K562 (cell line): ENCODE results near the gene HSPA1L. TPM values are rescaled to one million over a fixed set of nuclear protein-coding genes. Genes with fewer than 3 reads are reported as not detected.

Source experiments
- ATF6 ChIP-seq: sonication (generic); formaldehyde crosslinking; IDR thresholded peaks from 2 replicates; pipeline ENCODE4 v1.4.0; 2020; ENCODE audit warnings: mild to moderate bottlenecking, missing genetic modification reagents
- CC2D1A ChIP-seq: fragments of 450-650 bp; IDR thresholded peaks from 2 replicates; pipeline ENCODE4 v1.6.1; 2017; ENCODE audit warnings: mild to moderate bottlenecking
- CCNT2 ChIP-seq: IDR thresholded peaks from 2 replicates; pipeline ENCODE4 v1.6.1; 2011; ENCODE audit warnings: borderline replicate concordance, low read depth, mild to moderate bottlenecking, moderate library complexity, mixed read lengths, low read length; ENCODE audit not compliant: insufficient read length; ENCODE audit errors: extremely low read depth
- CXXC5 ChIP-seq: fragments of 250-450 bp; sonication (Bioruptor Pico); IDR thresholded peaks from 2 replicates; pipeline ENCODE4 v1.8.0; 2022; ENCODE audit warnings: inconsistent platforms, mild to moderate bottlenecking, moderate library complexity
- FOXA1 ChIP-seq: fragments of 450-650 bp; IDR thresholded peaks from 2 replicates; pipeline ENCODE4 v1.6.1; 2016; ENCODE audit warnings: mild to moderate bottlenecking, borderline replicate concordance
- FOXP1 ChIP-seq: sonication (generic); formaldehyde crosslinking; IDR thresholded peaks from 2 replicates; pipeline ENCODE4 v1.8.0; 2022; ENCODE audit warnings: mild to moderate bottlenecking, missing genetic modification reagents
- HMBOX1 ChIP-seq: sonication (generic); IDR thresholded peaks from 2 replicates; pipeline ENCODE4 v1.6.1; 2016
- HOMEZ ChIP-seq: fragments of 250-450 bp; sonication (Bioruptor Pico); IDR thresholded peaks from 2 replicates; pipeline ENCODE4 v1.4.0; 2020; ENCODE audit warnings: mild to moderate bottlenecking, moderate library complexity
- IRF1 ChIP-seq: sonication (generic); formaldehyde crosslinking; IDR thresholded peaks from 2 replicates; pipeline ENCODE4 v1.8.0; 2022; ENCODE audit warnings: missing genetic modification reagents, mild to moderate bottlenecking, borderline replicate concordance
- JUN ChIP-seq, 2 experiments: sonication (generic) in 1 of 2; formaldehyde crosslinking in 1 of 2; IDR thresholded peaks; 2 replicates each; pipeline versions ENCODE4 v1.6.1 to v1.8.0; 2012 to 2022; ENCODE audit warnings: borderline replicate concordance in 2 of 2, mild to moderate bottlenecking in 2 of 2, improper control_type of control experiment in 1 of 2, low read depth in 1 of 2, low read length in 1 of 2, missing genetic modification reagents in 1 of 2
- REST ChIP-seq, 2 experiments: fragments of 450-650 bp; formaldehyde crosslinking in 1 of 2; IDR thresholded peaks; 2 replicates each; pipeline versions ENCODE4 v1.4.0 to v1.6.1; 2014 to 2020; ENCODE audit warnings: mild to moderate bottlenecking in 2 of 2, borderline replicate concordance in 1 of 2, low read depth in 1 of 2
- SRSF1 ChIP-seq: fragments of 200-400 bp; formaldehyde crosslinking; IDR thresholded peaks from 2 replicates; pipeline ENCODE4 v1.6.1; 2017; ENCODE audit warnings: mild to moderate bottlenecking, low read depth, low read length, moderate library complexity
- polyA plus RNA-seq, 8 experiments: library from polyadenylated mRNA; depleted of rRNA in 4 of 8; stranded (reverse) in 5 of 8; unstranded in 3 of 8; fragments of >200 nt; fragmentation: Nextera tagmentation in 2 of 8; fragmentation: Illumina TruSeq in 1 of 8; extraction: Ambion mirVana in 2 of 8; extraction: Trizol in 1 of 8; gene quantifications; 2 replicates each; pipeline versions ENCODE4 v1.2.1 to v1.2.3, GENCODE V29; 2011 to 2014; ENCODE audit warnings: inconsistent platforms in 1 of 8, missing spikeins in 1 of 8
- total RNA-seq, 7 experiments: library from RNA; depleted of rRNA in 6 of 7; stranded (reverse); fragments of >200 nt in 6 of 7; fragmentation: Illumina TruSeq in 2 of 7; extraction: Trizol in 2 of 7; gene quantifications; 2 replicates each; pipeline versions ENCODE4 v1.2.1 to v1.2.3, GENCODE V29; 2011 to 2021; ENCODE audit warnings: low replicate concordance in 1 of 7

The HSPA1L gene
- total and polyA plus RNA-seq, 9 of the 15 experiments (the other 6 are each of a cell fraction or from before 2014, with no cell fraction given), result 0.14 to 2.1 (median 1.3) TPM

GRCh38 chr6:31794294-31794865, 20.7 kb downstream of the HSPA1L start (continued):
- TF ChIP-seq FOXP1 (CRISPR knock-in tag) (peak; percentile 43; the same call in 1 of the 2 replicates), ATF6 (CRISPR knock-in tag) (peak; percentile 49; the same call in 1 of the 2 replicates), CCNT2 (no peak), FOXA1 (no peak), JUN (IDR thresholded peaks at IDR 0.05; ENCODE audit: borderline replicate concordance, low read depth, low read length) (no peak), JUN (CRISPR knock-in tag; IDR thresholded peaks at IDR 0.05; ENCODE audit: borderline replicate concordance) (peak; percentile 82; the same call in 1 of the 2 replicates), SRSF1 (no peak), HOMEZ (CRISPR knock-in tag) (0 out of 2 replicates have a peak, but pooled peaks have one; percentile 60), HMBOX1 (peak; percentile 69), IRF1 (CRISPR knock-in tag) (no peak), REST (IDR thresholded peaks at IDR 0.05; ENCODE audit: borderline replicate concordance) (peak; percentile 14; the same call in 1 of the 2 replicates), REST (CRISPR knock-in tag; IDR thresholded peaks at IDR 0.05; ENCODE audit: low read depth) (no peak), CXXC5 (CRISPR knock-in tag) (0 out of 2 replicates have a peak, but pooled peaks have one; percentile 26), CC2D1A (peak; percentile 54)
